ENCODE results near the gene BCL2L2. TPM values are rescaled to one million over a fixed set of nuclear protein-coding genes. Genes with fewer than 3 reads are reported as not detected.
A peak's percentile ranks its signal among the peaks of the same experiment; 100 is the strongest.

The BCL2L2 gene
- polyA plus RNA-seq, 1 of the 3 experiments (the other 2 are of a cell fraction), result 30.6 TPM

- no peak overlapping the region for H3K9ac ChIP-seq
- no peaks in the 10 kb centered on the region for H3K79me2 ChIP-seq (ENCODE audit: insufficient read depth)
- ChIA-PET CTCF (interaction anchor here (1.0 to 1.8 kb wide), 4 partner anchors 11 to 48 kb away, joined by 3 to 9 read pairs (median 5); no protein-coding TSS in a partner anchor), POLR2A (interaction anchor here (1.2 kb wide), 1 partner anchor 16 kb away, joined by 3 read pairs; the partner anchor contains the start of gene EFS)
- 93% methylated on average over 3 of the region's 8 CpGs for WGBS (ENCODE audit: low lambda C conversion rate)
- no peak overlapping the region for H2AFZ ChIP-seq (ENCODE audit: low read depth)
- H3F3A ChIP-seq (replicated peaks; ENCODE audit: insufficient read depth), result no peaks in the 10 kb centered on the region
- DNase-seq, result no peak
- no peaks in the 10 kb centered on the region for H4K20me1 ChIP-seq (ENCODE audit: insufficient read depth)
- H3K4me2 ChIP-seq, result no peak overlapping the region
- no peaks in the 10 kb centered on the region for H3K27me3 ChIP-seq (ENCODE audit: insufficient read depth)
- H3K4me3 ChIP-seq (ENCODE audit: low read depth in 2 of 2, low read length in 1 of 2), result no peak overlapping the region
- no peak overlapping the region for H3K27ac ChIP-seq (ENCODE audit: low read depth in 2 of 2, low read length in 1 of 2)
- no peaks in the 10 kb centered on the region for H3K9me3 ChIP-seq
- no peaks in the 10 kb centered on the region for H3K9me2 ChIP-seq
- TF ChIP-seq RXRA (IDR thresholded peaks at IDR 0.05; ENCODE audit: borderline replicate concordance, low read depth), result no peak
- no peak for TF ChIP-seq TEAD4 (IDR thresholded peaks at IDR 0.05; ENCODE audit: borderline replicate concordance, insufficient read depth)
- no peak for TF ChIP-seq EP300 (IDR thresholded peaks at IDR 0.05; ENCODE audit: borderline replicate concordance in 1 of 2, low read depth in 1 of 2, low read length in 1 of 2)
- no peak for TF ChIP-seq GABPA (IDR thresholded peaks at IDR 0.05; ENCODE audit: low read depth)
- no peak for TF ChIP-seq FOSL2 (IDR thresholded peaks at IDR 0.05; ENCODE audit: borderline replicate concordance, low read depth)
- no peak for TF ChIP-seq RCOR1 (IDR thresholded peaks at IDR 0.05; ENCODE audit: low read length)
- TF ChIP-seq CTCF (IDR thresholded peaks at IDR 0.05), result no peak
- TF ChIP-seq POLR2AphosphoS5 (IDR thresholded peaks at IDR 0.05; ENCODE audit: low read depth, low read length), result no peak
- no peak for TF ChIP-seq FOXJ3 (CRISPR knock-in tag; IDR thresholded peaks at IDR 0.05)
- peaks cover 0 to 12% of the 10 kb centered on the region in 2 experiments; a peak in 1 of 4 replicates for H3K4me1 ChIP-seq (ENCODE audit: control insufficient read depth in 1 of 2, insufficient read depth in 2 of 2, low read depth in 1 of 2, low read length in 1 of 2)
- peaks cover 0 to 2% of the 10 kb centered on the region in 2 experiments for H3K36me3 ChIP-seq (replicated peaks in 1 of 2; ENCODE audit: control insufficient read depth in 1 of 2, insufficient read depth in 2 of 2, low read length in 1 of 2)
Observed at GRCh38 chr14:23349156-23349845, 42.7 kb downstream of the BCL2L2 start.

GRCh38 chr14:23351681-23352505 lies 45.3 kb downstream of the BCL2L2 start:
- H4K20me1 ChIP-seq (ENCODE audit: insufficient read depth), result no peaks in the 10 kb centered on the region
- peak overlapping the region; percentile 81 to 82 for H3K4me3 ChIP-seq (ENCODE audit: low read depth in 2 of 2, low read length in 1 of 2)
- CTCF ChIA-PET, result interaction anchor here (0.6 to 4.0 kb wide), 15 partner anchors 9 to 532 kb away, joined by 3 to 30 read pairs (median 4); partner anchors contain the start of gene PABPN1
- POLR2A ChIA-PET, result interaction anchor here (0.6 to 4.1 kb wide), 7 partner anchors 9 to 128 kb away, joined by 3 to 45 read pairs (median 7); partner anchors contain the start of genes EFS and PABPN1
- peaks cover 0 to 12% of the 10 kb centered on the region in 2 experiments; a peak in 1 of 4 replicates for H3K4me1 ChIP-seq (ENCODE audit: control insufficient read depth in 1 of 2, insufficient read depth in 2 of 2, low read depth in 1 of 2, low read length in 1 of 2)
- WGBS (ENCODE audit: low lambda C conversion rate), result 22% methylated on average over 15 of the region's 61 CpGs
- no peaks in the 10 kb centered on the region for H3K79me2 ChIP-seq (ENCODE audit: insufficient read depth)
- DNase-seq, result peak; percentile 93
- peak overlapping the region; percentile 77; the same call in 1 of the 2 replicates for H2AFZ ChIP-seq (ENCODE audit: low read depth)
- no peaks in the 10 kb centered on the region for H3K9me2 ChIP-seq
- peak overlapping the region; percentile 96 for H3K4me2 ChIP-seq
- H3K36me3 ChIP-seq (replicated peaks in 1 of 2; ENCODE audit: control insufficient read depth in 1 of 2, insufficient read depth in 2 of 2, low read length in 1 of 2), result peaks cover 0 to 2% of the 10 kb centered on the region in 2 experiments
- H3K9ac ChIP-seq, result peak overlapping the region; percentile 49
- H3F3A ChIP-seq (replicated peaks; ENCODE audit: insufficient read depth), result no peaks in the 10 kb centered on the region
- H3K27me3 ChIP-seq (ENCODE audit: insufficient read depth), result no peaks in the 10 kb centered on the region
- no peaks in the 10 kb centered on the region for H3K9me3 ChIP-seq
- peak overlapping the region in 1 of 2 experiments; percentile 92; a peak in 2 of 4 replicates for H3K27ac ChIP-seq (ENCODE audit: low read depth in 2 of 2, low read length in 1 of 2)
- no peak for TF ChIP-seq SMC3 (IDR thresholded peaks at IDR 0.05; ENCODE audit: low read depth, low read length)
- no peak for TF ChIP-seq RXRA (IDR thresholded peaks at IDR 0.05; ENCODE audit: borderline replicate concordance, low read depth)
- TF ChIP-seq CTCF (IDR thresholded peaks at IDR 0.05), result peak; percentile 22
- no peak for TF ChIP-seq USF2 (IDR thresholded peaks at IDR 0.05; ENCODE audit: borderline replicate concordance, low read depth, low read length)
- no peak for TF ChIP-seq IRF3 (IDR thresholded peaks at IDR 0.05; ENCODE audit: low read depth, low read length)
- TF ChIP-seq EZH2phosphoT487 (IDR thresholded peaks at IDR 0.05; ENCODE audit: borderline replicate concordance, low read depth), result no peak
- TF ChIP-seq MAX (IDR thresholded peaks at IDR 0.05; ENCODE audit: low read depth), result peak; percentile 10; the same call in 1 of the 2 replicates
- TF ChIP-seq POLR2AphosphoS5 (IDR thresholded peaks at IDR 0.05; ENCODE audit: low read depth, low read length), result no peak
- TF ChIP-seq MXI1 (IDR thresholded peaks at IDR 0.05; ENCODE audit: low read depth, low read length), result peak; percentile 32
- no peak for TF ChIP-seq RCOR1 (IDR thresholded peaks at IDR 0.05; ENCODE audit: low read length)
- TF ChIP-seq FOXJ3 (CRISPR knock-in tag; IDR thresholded peaks at IDR 0.05), result no peak
